ENCODE results near the gene FBXO10. TPM values are rescaled to one million over a fixed set of nuclear protein-coding genes. Genes with fewer than 3 reads are reported as not detected.
"Not testable (repeated sequence)": the region's sequence is repeated elsewhere in the genome, so short reads cannot be mapped to it uniquely, and the experiment has no call there.

FBXO10 gene
- total RNA-seq, 1 donor from 2014 or later: 1.7 TPM

DNA sequence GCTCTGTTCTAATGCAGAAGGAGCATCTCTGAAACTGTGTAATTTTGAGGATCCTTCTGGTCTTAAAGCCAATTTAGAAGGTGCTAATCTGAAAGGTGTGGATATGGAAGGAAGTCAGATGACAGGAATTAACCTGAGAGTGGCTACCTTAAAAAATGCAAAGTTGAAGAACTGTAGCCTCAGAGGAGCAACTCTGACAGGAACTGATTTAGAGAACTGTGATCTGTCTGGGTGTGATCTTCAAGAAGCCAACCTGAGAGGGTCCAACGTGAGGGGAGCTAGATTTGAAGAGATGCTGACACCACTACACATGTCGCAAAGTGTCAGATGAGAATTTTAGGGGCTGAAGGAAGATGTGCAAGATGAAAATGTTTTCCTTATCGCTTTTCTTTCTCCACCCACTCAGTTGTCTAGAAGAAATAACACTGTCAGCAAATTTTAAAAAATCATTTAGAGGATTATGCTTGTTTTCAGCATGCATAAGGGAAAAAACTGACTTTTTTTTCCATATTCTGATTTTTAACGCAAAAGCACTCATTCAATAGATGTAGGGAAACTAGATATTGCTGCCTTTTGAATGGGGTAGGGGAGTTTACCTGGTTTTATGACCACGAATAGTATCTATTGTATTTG is 98.1 kb downstream of the FBXO10 start:
- intact Hi-C loops (cut with micrococcal nuclease): not testable (repeated sequence)

DNA sequence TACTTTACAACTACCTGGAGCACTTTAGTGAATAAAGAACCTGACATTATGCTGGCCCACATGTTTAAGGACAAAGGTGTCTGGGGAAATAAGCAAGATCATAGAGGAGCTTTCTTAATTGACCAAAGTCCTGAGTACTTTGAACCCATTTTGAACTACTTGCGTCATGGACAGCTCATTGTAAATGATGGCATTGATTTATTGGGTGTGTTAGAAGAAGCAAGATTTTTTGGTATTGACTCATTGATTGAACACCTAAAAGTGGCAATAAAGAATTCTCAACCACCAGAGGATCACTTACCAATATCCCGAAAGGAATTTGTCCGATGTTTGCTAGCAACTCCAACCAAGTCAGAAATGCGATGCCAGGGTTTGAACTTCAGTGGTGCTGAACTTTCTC is 98.7 kb downstream of the FBXO10 start:
- intact Hi-C loops (cut with micrococcal nuclease): not testable (repeated sequence)

DNA sequence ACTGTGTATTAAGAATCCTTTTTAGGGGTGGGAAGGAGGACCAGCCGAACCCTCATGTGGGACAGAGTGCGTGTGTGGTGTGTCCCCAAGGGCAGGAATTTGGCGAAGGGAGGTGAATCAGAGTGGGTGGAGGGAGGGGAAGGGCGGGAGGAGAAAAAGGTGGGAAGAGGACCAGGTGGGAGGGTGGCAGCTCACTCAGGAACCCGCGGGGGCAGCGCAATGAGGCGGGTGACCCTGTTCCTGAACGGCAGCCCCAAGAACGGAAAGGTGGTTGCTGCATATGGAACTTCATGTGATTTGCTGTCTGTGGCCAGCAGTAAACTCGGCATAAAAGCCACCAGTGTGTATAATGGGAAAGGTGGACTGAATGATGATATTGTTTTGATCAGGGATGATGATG is 99.2 kb downstream of the FBXO10 start:
- intact Hi-C loops (cut with micrococcal nuclease): no loop called here

DNA sequence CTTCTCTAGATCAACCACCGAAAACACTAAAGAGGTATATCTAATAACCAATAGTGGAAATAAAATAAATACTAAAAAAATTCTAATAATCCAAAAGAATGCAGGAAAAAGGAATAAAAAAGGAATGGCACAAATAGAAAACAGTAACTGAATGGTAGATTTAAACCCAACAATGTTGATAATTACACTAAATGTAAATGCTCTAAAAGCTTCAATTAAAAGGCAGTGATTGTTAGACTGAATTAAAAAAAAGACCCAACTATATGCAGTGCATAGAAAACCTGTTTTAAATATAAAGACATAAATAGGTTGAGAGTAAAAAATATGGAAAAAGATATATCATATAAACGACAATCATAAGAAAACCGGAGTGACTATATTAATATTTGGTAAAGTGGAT is 101.7 kb downstream of the FBXO10 start:
- intact Hi-C loops (cut with micrococcal nuclease): no loop called here

DNA sequence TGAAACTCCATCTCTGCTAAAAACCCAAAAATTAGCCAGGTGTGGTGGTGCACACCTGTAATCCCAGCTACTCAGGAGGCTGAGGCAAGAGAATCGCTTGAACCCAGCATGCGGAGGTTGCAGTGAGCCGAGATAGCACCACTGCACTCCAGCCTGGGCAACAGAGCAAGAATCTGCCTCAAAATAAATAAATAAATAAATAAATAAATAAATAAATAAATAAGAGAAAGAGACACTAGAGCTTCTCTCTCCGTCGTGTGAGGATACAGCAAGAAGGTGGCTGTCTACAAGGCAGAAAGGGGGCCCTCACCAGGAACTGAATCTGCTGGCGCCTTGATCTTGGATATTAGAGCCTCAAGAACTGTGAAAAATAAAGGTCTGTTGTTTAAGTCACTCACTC is 102.2 kb downstream of the FBXO10 start:
- intact Hi-C loops (cut with micrococcal nuclease): not testable (repeated sequence)

DNA sequence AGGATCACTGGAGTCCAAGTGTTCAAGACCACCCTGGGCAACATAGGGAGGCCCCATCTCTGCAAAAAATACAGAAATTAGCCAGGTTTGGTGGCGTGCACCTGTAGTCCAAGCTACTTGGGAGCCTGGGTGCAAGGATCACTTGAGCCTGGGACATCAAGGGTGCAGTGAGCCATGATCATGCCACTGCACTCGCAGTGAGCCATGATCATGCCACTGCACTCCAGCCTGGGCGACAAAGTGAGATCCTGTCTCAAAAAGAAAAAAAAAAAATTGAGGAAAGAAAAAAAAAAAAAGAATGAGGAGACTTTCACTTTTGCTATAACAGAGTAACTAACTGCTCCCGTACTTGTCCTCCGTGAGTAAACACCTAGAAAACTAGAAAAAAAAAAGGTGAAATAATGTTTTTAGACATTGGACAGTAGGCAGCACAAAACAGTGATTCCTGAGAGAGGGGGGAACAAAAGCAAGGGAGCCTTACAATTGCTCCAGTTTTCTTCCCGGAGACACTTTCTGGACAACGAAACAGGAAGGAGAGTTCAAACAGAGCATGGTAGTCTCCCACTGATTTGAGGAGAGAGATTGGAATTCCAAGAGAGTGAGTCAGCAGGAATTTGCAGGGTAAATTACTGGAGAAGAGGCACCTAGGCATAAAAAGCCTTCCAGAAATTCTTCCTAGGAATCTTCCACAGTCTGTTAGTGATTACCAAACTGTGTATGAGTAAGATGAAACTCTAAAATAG is 104.1 kb downstream of the FBXO10 start:
- intact Hi-C loops (cut with micrococcal nuclease): no loop called here

DNA sequence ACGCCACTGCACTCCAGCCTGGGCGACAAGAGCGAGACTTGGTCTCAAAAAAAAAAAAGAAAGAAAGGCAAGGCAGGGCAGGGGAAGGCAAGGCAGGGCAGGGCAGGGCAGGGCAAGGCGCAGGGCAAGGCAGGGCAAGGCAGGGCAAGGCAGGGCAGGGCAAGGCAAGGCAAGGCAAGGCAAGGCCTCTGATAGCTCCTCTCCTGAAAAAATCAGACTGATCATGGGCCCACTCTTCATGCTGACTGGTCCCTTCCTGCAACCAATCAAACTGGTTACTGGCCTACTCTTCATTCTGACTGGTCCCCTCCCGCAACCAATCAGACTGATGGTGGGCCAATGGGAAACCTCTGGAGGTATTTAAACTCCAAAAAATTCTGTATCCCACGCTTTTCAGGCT is 107.6 kb downstream of the FBXO10 start:
- intact Hi-C loops (cut with micrococcal nuclease): loop anchor here (5.0 to 10.0 kb wide), 4 partner anchors 164 to 981 kb away; partner anchors contain the start of genes DCAF10 and TRMT10B

DNA sequence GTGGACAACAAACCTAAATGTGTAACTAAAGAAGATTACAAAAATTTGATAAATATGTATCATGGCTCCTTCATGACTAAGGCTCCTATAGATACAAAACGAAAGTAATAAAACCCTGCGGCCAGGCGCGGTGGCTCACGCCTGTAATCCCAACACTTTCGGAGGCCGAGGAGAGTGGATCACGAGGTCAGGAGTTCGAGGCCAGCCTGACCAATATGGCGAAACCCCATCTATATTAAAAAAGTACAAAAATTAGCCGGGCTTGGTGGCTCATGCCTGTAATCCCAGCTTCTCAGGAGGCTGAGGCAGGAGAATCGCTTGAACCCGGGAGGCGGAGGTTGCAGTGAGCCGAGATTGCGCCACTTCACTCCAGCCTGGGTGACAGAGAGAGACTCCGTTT is 108.7 kb downstream of the FBXO10 start:
- intact Hi-C loops (cut with micrococcal nuclease): loop anchor here (5.0 to 10.0 kb wide), 4 partner anchors 163 to 980 kb away; partner anchors contain the start of genes DCAF10 and TRMT10B

DNA sequence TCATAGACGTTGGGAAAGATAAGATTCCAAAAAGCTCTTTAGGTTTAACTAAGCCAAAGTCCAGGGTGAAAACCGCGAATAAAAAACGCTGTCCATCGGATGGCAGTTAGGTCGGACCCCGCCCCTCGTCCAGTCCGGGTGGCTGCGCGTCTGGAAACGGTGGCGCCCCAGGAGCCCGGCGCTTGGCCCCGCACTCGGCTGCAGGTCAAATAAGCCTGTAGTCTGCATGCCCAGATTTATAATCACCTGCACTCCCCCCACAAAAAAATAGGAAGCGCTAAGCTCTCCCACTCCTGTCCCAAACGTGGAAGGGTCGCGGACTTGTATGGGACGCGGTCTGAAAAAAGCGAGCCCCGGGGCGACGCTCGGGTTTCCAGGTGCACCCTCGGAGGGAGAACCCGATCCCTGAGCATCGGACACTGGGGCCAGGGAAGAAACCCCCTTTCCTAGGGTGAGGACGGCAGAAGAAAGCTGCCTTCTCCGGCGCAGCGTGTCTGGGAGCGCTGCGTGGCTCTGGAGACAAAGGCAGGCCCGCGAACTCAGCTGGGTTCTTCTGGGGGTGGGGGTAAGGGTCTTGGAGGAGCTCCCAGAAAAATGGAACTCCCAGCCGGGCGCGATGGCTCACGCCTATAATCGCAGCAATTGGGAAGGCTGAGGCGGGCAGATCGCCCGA is 110.0 kb downstream of the FBXO10 start:
- intact Hi-C loops (cut with micrococcal nuclease): loop anchor here (5.0 to 10.0 kb wide), 4 partner anchors 161 to 979 kb away; partner anchors contain the start of genes DCAF10 and TRMT10B

DNA sequence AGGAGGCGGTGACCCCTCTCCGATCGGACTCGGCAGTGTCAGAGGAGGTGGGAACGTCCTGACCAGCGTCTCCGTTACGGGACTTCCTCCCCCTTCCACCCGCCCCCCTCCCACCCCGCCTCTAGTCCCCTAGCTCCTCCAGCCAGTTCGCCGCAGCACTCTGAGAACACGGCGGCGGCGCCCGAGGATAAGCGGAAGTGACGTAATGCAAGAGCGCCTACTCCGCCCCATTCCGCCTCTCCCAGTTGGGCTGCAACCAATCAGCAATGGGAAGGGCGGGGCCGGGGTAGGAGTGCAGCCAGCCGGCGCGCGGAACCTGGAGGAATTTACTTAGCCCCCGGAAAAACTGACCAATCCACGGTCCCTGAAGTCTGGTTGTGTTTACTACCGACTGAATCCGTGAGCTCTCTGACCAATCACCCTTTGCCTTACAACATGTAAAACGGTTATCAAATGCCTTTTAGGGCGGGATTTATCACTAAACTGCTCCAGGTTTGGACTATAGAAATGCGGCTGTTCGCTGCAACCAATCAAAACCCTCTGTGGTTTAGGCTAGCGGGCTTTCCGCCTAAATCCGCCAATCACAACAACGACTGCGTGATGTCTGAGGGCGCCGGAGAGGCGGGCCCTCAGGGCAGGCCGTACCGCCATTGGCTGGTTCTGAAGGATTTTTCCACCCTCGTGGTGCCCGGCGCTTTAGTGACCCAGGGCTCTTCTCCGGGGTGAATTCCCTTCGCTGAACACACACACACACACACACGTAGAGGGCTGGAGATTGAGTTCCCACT is 110.7 kb downstream of the FBXO10 start, which contains the start of gene ZBTB5:
ZBTB5 (minus strand) TSS at position 202 of the 788 bp plus-strand sequence. CDS start 22,899 bp downstream, outside the sequence.
- intact Hi-C loops (cut with micrococcal nuclease): loop anchor here (1.0 to 10.0 kb wide), 9 partner anchors 20 to 978 kb away; partner anchors contain the start of genes DCAF10, GRHPR, POLR1E and TOMM5

DNA sequence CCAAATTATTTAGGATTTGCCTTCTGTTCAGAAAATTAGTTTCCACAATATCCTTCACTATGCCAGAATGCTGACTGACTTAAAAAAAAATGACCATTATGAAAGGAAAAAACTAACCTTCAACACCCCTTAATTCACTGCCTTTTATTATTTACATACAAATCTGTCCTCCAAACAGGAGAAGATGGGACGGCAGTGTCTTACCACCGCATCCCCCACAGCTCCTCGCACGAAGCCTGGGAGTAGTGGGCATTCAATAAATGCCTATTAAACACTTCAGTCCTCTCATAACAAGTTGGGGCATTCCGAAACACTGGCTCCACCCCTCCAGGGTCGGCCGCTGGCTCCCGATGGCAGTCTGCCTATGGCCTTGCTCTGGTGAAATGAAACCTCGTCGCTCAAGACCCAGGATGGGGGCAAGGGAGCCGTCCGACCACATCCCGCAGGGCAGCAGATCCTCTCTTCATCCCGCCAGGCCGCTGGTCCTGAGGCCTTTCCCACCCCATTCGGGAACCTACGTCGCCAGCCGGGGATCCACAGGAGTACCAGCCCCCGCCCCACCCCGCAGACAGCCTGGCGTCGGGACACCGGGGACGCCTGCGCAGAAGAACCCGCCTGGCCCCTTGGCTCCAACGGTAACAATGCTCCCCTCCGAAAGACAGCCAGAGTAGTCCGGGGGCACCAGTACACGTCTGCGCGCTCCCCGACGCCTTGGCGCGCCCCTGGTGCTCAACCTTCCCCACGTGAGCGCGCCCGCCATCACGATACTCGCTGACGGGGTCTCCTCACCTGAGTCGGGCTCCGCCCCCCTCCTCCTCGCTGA is 111.5 kb downstream of the FBXO10 start:
- intact Hi-C loops (cut with micrococcal nuclease): loop anchor here (1.0 to 10.0 kb wide), 9 partner anchors 21 to 977 kb away; partner anchors contain the start of genes DCAF10, GRHPR, POLR1E and TOMM5

DNA sequence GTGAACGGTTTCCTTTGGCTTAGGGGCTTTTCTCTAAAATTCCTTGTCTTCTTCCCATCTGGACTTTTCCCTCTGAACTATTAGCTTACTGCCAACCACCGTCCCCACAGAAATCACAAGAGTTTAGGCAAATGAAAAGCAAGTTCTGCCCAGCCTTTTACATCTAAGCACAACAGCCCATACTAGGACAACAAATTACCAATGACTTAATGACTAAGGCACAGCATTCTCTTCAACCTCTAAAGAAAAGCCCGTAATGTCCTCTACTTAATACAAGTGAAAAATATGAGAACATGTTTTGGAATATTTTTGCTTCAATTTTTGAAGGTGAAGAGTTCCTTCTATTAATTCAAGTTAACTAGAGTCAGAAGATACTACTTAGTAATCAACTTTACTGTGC is 112.2 kb downstream of the FBXO10 start:
- intact Hi-C loops (cut with micrococcal nuclease): loop anchor here (10.0 kb wide), 1 partner anchor 159 kb away; no protein-coding TSS in a partner anchor

Other genes starting within 250 kb of the FBXO10 start
- gene GRHPR, start 153.7 kb downstream of the FBXO10 start, total RNA-seq: 50.9 and 52.3 TPM in 2 replicates
- gene ZBTB5, start 110.9 kb downstream of the FBXO10 start, total RNA-seq: 10.3 and 10.7 TPM in 2 replicates
- 34.7 and 35.3 TPM in 2 replicates for gene POLR1E, start 90.4 kb downstream of the FBXO10 start, total RNA-seq
- gene TOMM5, start 16.2 kb upstream of the FBXO10 start, total RNA-seq: 101 and 103 TPM in 2 replicates
- gene FRMPD1, start 74.6 kb upstream of the FBXO10 start, total RNA-seq: not detected in 2 replicates
- gene TRMT10B, start 177.4 kb upstream of the FBXO10 start, total RNA-seq: 13.1 and 14.0 TPM in 2 replicates
- 76.6 and 87.0 TPM in 2 replicates for gene EXOSC3, start 208.7 kb upstream of the FBXO10 start, total RNA-seq
- 16.7 and 18.1 TPM in 2 replicates for gene DCAF10, start 224.4 kb upstream of the FBXO10 start, total RNA-seq

Measured in T-helper 2 cell treated with Interferon-gamma antibody and Interleukin-4, amounts not matched to agents 100 ng/mL and 5 ng/mL, for 36 hours (primary cell).